ENCODE measurements around the gene RTN4RL1. TPM values are rescaled to one million over a fixed set of nuclear protein-coding genes. Genes with fewer than 3 reads are reported as not detected.

RTN4RL1 gene
- total and polyA plus RNA-seq, 2 of the 4 experiments (the other 2 are of a cell fraction) = under 0.01 to 0.03 TPM

DNA sequence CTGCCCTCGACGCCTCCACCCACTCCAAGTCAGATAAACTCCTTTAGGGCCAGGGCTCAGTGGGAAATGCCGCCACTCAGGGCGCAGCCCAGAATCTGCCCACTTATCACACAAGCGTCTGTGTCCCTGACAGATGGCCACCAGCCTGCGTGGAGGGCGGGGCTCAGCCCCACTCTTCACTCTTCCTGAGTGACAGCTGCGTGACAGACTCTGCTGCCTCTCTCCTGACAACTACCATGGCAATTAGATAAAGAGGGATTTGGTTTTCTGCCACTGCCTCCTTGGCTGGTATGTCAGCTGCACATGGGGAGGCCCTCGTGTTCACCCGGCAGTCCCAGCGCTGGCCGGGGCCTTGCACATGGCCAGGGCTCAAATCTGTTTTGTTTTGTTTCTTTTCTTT, 96.2 kb downstream of the RTN4RL1 start:
- H2BK5ac ChIP-seq (ENCODE audit: low read depth, low read length, poor library complexity, severe bottlenecking) = no peak overlapping the region

More for the DNA sequence above, 96.2 kb downstream of the RTN4RL1 start:
- Histone ChIP-seq H3K79me1 (ENCODE audit: low read depth in 1 of 2, low read length in 2 of 2) (no peaks in the 10 kb centered on the region), H4K8ac (ENCODE audit: low read depth in 2 of 2, low read length in 2 of 2) (no peak overlapping the region), H3K27me3 (ENCODE audit: control insufficient read depth, insufficient read depth, low read length) (peaks cover 41% of the 10 kb centered on the region), H3K9me1 (ENCODE audit: insufficient read depth, low read length) (no peaks in the 10 kb centered on the region), H4K20me1 (ENCODE audit: insufficient read depth, low read length) (no peaks in the 10 kb centered on the region), H4K91ac (ENCODE audit: insufficient read depth, low read depth, low read length) (no peak overlapping the region), H2AFZ (replicated peaks; ENCODE audit: low read length, poor library complexity) (no peak overlapping the region), H3K27ac (ENCODE audit: insufficient read depth, low read length) (no peak overlapping the region), H2AK5ac (ENCODE audit: low read depth, low read length) (no peak overlapping the region), H2AK9ac (replicated peaks; ENCODE audit: low read depth, low read length, poor library complexity) (no peak overlapping the region), H2BK20ac (ENCODE audit: low read depth, low read length) (no peak overlapping the region), H3K9me3 (ENCODE audit: control insufficient read depth, insufficient read depth, low read length) (no peaks in the 10 kb centered on the region), H3K36me3 (ENCODE audit: control insufficient read depth, insufficient read depth, low read length) (no peaks in the 10 kb centered on the region), H3K56ac (ENCODE audit: extremely low read depth, insufficient read depth, low read length) (no peak overlapping the region), H3K4me3 (ENCODE audit: insufficient read depth, low read depth, low read length) (no peak overlapping the region), H2BK15ac (ENCODE audit: low read depth, low read length) (no peak overlapping the region), H3K23ac (ENCODE audit: low read depth, low read length) (no peak overlapping the region), H3K9ac (ENCODE audit: low read depth, low read length) (no peak overlapping the region), H3K4ac (ENCODE audit: low read depth, low read length) (no peak overlapping the region), H3K4me2 (ENCODE audit: low read depth, low read length) (no peak overlapping the region), H3K4me1 (ENCODE audit: control insufficient read depth, insufficient read depth, low read length) (no peaks in the 10 kb centered on the region; the same call in 1 of the 2 replicates), H4K5ac (ENCODE audit: low read depth, low read length) (no peak overlapping the region), H3K14ac (replicated peaks; ENCODE audit: low read depth, low read length) (no peak overlapping the region), H3K18ac (ENCODE audit: low read depth, low read length) (no peak overlapping the region), H2BK120ac (ENCODE audit: low read depth, low read length) (no peak overlapping the region)
- DNase-seq = no peak
- intact Hi-C loops (cut with micrococcal nuclease) (no loop called here), in situ Hi-C loops (cut with MboI; ENCODE audit: low sequenced_read_pairs) (no loop called here), dilution Hi-C loops (cut with HindIII; ENCODE audit: low sequenced_read_pairs, unreplicated experiment) (no loop called here)
- 44% methylated on average over 7 of the region's 12 CpGs; no CpG with 5 or more reads in 1 of the 2 experiments for WGBS, 2 experiments (ENCODE audit: extremely low coverage in 2 of 2, insufficient read length in 1 of 2)
- no TSS peak for BruUV-seq (replicated peaks)
- ATAC-seq (ENCODE audit: low read depth) = no peak
- TF ChIP-seq RCOR1 (IDR thresholded peaks at IDR 0.05; ENCODE audit: insufficient replicate concordance, low read length) (no peak), SMC3 (IDR thresholded peaks at IDR 0.05; ENCODE audit: low read depth, low read length) (no peak), MAFK (IDR thresholded peaks at IDR 0.05; ENCODE audit: low read depth, low read length) (no peak), POLR2A (IDR thresholded peaks at IDR 0.05; ENCODE audit: low read depth, low read length) (no peak), RFX5 (IDR thresholded peaks at IDR 0.05; ENCODE audit: low read depth, low read length) (no peak), RAD21 (IDR thresholded peaks at IDR 0.05; ENCODE audit: low read length) (no peak)
- TF ChIP-seq, protein P1, sequence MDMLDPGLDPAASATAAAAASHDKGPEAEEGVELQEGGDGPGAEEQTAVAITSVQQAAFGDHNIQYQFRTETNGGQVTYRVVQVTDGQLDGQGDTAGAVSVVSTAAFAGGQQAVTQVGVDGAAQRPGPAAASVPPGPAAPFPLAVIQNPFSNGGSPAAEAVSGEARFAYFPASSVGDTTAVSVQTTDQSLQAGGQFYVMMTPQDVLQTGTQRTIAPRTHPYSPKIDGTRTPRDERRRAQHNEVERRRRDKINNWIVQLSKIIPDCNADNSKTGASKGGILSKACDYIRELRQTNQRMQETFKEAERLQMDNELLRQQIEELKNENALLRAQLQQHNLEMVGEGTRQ (IDR thresholded peaks at IDR 0.05; ENCODE audit: low read depth, low read length) = no peak
- TF ChIP-seq, protein P2, sequence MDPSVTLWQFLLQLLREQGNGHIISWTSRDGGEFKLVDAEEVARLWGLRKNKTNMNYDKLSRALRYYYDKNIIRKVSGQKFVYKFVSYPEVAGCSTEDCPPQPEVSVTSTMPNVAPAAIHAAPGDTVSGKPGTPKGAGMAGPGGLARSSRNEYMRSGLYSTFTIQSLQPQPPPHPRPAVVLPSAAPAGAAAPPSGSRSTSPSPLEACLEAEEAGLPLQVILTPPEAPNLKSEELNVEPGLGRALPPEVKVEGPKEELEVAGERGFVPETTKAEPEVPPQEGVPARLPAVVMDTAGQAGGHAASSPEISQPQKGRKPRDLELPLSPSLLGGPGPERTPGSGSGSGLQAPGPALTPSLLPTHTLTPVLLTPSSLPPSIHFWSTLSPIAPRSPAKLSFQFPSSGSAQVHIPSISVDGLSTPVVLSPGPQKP (IDR thresholded peaks at IDR 0.05; ENCODE audit: borderline replicate concordance, low read depth, low read length) = no peak
- ChIA-PET POLR2A (ENCODE audit: unreplicated experiment) (no interaction called here), CTCF (no interaction called here)
